Measurements from ENCODE around the gene ADORA1. TPM values are rescaled to one million over a fixed set of nuclear protein-coding genes. Genes with fewer than 3 reads are reported as not detected.

ADORA1 gene
- total and polyA plus RNA-seq, 2 donors from 2014 or later, result 4.9 to 21.2 TPM

DNA sequence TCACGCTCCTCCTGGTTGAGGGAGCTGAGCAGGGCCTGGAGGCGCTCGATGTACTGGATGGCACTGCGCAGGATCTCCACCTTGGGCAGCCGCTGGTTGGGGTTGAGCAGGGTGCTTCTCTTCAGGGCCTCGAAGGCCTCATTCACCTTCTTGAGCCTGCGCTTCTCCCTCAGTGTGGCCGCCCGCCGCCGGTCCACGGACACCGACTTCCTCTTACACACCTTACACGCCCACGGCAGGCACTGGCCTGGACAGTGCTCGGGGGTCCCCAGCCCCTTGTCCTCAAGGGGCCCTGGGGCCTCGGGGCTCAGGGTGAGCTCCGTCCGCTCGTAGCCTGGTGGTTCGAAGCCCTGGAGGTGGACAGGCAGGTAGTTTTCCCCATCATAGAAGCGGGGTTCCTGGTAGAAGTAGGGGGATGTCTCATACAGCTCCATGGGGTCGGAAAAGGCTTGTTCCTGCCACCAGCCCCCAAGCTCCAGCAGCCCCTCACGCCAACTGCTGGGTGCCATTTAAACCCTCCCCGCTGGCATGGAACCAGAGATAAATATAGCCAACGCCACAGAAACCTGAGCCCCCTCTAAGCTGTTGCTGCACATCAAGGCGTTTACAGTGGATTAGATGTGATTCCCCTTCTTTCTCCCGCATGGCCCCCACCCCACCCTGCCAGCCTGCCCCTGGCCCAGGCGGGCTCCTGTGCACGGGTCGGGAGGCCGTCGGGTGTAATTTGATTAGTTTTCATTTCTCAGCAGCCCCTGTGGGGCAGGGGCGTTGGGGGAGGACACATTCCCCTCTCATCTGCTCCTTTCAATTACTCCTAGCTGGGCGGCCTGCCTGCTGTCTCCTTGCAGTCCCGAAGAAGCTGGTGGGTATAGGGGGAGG is 41.8 kb upstream of the ADORA1 start, which contains the start of gene MYOG:
MYOG (minus strand) TSS at position 485 of the 879 bp plus-strand sequence; CDS start at position 434, 51 bp downstream.
- TF ChIP-seq, protein P1, sequence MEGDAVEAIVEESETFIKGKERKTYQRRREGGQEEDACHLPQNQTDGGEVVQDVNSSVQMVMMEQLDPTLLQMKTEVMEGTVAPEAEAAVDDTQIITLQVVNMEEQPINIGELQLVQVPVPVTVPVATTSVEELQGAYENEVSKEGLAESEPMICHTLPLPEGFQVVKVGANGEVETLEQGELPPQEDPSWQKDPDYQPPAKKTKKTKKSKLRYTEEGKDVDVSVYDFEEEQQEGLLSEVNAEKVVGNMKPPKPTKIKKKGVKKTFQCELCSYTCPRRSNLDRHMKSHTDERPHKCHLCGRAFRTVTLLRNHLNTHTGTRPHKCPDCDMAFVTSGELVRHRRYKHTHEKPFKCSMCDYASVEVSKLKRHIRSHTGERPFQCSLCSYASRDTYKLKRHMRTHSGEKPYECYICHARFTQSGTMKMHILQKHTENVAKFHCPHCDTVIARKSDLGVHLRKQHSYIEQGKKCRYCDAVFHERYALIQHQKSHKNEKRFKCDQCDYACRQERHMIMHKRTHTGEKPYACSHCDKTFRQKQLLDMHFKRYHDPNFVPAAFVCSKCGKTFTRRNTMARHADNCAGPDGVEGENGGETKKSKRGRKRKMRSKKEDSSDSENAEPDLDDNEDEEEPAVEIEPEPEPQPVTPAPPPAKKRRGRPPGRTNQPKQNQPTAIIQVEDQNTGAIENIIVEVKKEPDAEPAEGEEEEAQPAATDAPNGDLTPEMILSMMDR (IDR thresholded peaks at IDR 0.05; ENCODE audit: borderline replicate concordance, extremely low read depth, insufficient read depth), result no peak
- DNase-seq (peak in 4 of 5 donors; percentile 55 to 68 (median 60)), FAIRE-seq (no peak)
- Histone ChIP-seq H3K9me3 (ENCODE audit: control insufficient read depth in 2 of 3, insufficient read depth in 1 of 3, low read length in 3 of 3) (no peaks in the 10 kb centered on the region), H3K27me3 (ENCODE audit: control insufficient read depth, insufficient read depth, low read length) (no peaks in the 10 kb centered on the region), H3K4me3 (ENCODE audit: low read length in 3 of 3) (no peak within 1 kb of the TSS), H3K36me3 (ENCODE audit: control insufficient read depth in 2 of 3, insufficient read depth in 3 of 3, low read length in 3 of 3) (no peaks in the 10 kb centered on the region), H3K27ac (ENCODE audit: low read depth in 2 of 2, low read length in 2 of 2) (no peak within 1 kb of the TSS), H3K9ac (ENCODE audit: low read length in 3 of 3) (no peak within 1 kb of the TSS), H3K4me1 (ENCODE audit: control insufficient read depth in 2 of 3, insufficient read depth in 2 of 3, low read depth in 1 of 3, low read length in 3 of 3) (peaks cover 0 to 9% (median 4%) of the 10 kb centered on the region in 3 donors)
- intact Hi-C loops (cut with DNase I), result no loop called here

DNA sequence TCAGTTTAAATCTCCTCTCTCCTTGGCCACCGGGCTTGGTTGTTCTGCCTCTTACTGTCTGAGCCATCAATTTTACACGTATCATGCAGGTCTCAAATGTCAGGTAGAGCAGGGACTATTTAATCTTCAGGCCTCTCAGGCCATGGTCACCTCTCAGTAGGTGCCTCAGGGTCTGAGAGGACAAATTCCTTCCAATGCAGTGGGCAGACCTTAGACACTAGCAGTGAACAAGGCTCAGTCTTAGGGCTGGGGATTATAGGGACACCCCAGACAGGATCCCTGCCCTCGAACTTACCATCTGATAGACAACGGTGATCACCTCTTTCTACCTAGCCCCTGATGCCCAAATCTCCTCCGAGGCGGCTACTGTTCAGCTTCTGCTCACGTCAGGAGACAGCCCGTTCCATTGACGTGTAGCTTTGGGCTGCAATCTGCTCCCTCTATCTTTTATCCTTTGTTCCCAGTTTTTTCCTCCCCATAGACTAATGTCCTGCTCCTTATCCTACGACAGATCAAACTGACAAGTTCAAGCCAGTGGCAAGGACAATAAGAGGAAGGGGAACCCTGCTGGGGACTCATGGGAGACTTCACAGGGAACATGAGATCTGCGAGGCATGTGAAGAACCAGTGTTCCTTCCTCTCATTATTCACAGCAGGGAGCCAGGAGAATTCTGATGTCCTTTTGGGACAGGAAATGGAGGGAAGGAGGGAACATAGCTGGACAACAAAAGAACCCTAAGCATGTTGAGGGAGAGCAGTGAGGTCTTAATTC is 40.3 kb upstream of the ADORA1 start:
- Histone ChIP-seq H3K27ac (ENCODE audit: low read depth in 2 of 2, low read length in 2 of 2) (no peak overlapping the region), H3K9ac (ENCODE audit: low read length in 3 of 3) (no peak overlapping the region), H3K4me1 (ENCODE audit: control insufficient read depth in 2 of 3, insufficient read depth in 2 of 3, low read depth in 1 of 3, low read length in 3 of 3) (peaks cover 0 to 9% (median 4%) of the 10 kb centered on the region in 3 donors), H3K36me3 (ENCODE audit: control insufficient read depth in 2 of 3, insufficient read depth in 3 of 3, low read length in 3 of 3) (no peaks in the 10 kb centered on the region), H3K27me3 (ENCODE audit: control insufficient read depth, insufficient read depth, low read length) (no peaks in the 10 kb centered on the region), H3K4me3 (ENCODE audit: low read length in 3 of 3) (no peak overlapping the region), H3K9me3 (ENCODE audit: control insufficient read depth in 2 of 3, insufficient read depth in 1 of 3, low read length in 3 of 3) (no peaks in the 10 kb centered on the region)
- intact Hi-C loops (cut with DNase I), result no loop called here
- DNase-seq, result peak in 2 of 5 donors; percentile 25 to 30
- TF ChIP-seq, protein P1 (IDR thresholded peaks at IDR 0.05; ENCODE audit: borderline replicate concordance, extremely low read depth, insufficient read depth), result no peak
- FAIRE-seq, result no peak

DNA sequence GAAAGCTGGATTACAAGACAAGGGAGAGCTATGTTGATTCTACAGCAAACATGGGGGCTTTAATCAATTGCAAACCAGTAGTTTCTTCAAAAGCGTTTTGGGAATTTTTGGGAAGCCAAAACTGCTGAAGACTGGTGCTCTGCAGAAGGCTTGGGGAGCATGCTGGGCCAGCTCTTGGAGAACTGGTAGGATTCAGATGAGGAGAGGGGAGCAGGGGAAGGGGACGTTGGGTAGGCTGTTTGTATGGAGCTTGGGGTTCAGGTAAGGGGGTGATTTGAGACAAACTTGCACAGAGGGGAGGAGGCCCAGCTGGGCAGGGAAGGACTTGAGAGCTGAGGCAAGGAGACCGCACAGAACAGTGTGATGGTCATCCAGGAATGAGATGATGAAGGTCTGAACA is 39.1 kb upstream of the ADORA1 start:
- Histone ChIP-seq H3K27ac (ENCODE audit: low read depth in 2 of 2, low read length in 2 of 2) (no peak overlapping the region), H3K27me3 (ENCODE audit: control insufficient read depth, insufficient read depth, low read length) (no peaks in the 10 kb centered on the region), H3K9me3 (ENCODE audit: control insufficient read depth in 2 of 3, insufficient read depth in 1 of 3, low read length in 3 of 3) (no peaks in the 10 kb centered on the region), H3K9ac (ENCODE audit: low read length in 3 of 3) (no peak overlapping the region), H3K36me3 (ENCODE audit: control insufficient read depth in 2 of 3, insufficient read depth in 3 of 3, low read length in 3 of 3) (no peaks in the 10 kb centered on the region), H3K4me1 (ENCODE audit: control insufficient read depth in 2 of 3, insufficient read depth in 2 of 3, low read depth in 1 of 3, low read length in 3 of 3) (peaks cover 0 to 9% (median 4%) of the 10 kb centered on the region in 3 donors), H3K4me3 (ENCODE audit: low read length in 3 of 3) (no peak overlapping the region)
- FAIRE-seq (no peak), DNase-seq (peak in 1 of 5 donors; percentile 6)
- intact Hi-C loops (cut with DNase I), result no loop called here
- TF ChIP-seq, protein P1 (IDR thresholded peaks at IDR 0.05; ENCODE audit: borderline replicate concordance, extremely low read depth, insufficient read depth), result no peak
